Lower leg skin (tissue), 4 donors: Measurements from ENCODE around the gene MOB3A. TPM values are rescaled to one million over a fixed set of nuclear protein-coding genes. Genes with fewer than 3 reads are reported as not detected.

Experiments used
- DNase-seq, 2 donors: peaks; one replicate each; pipeline ENCODE4 v3.0.0-alpha.2; 2019; ENCODE audit warnings: low spot score in 2 of 2
- H3K4me3 ChIP-seq: fragments of 200-600 bp; sonication (generic); 2 replicates; pipeline ENCODE4 v1.5.1; 2017; ENCODE audit warnings: mild to moderate bottlenecking, low read depth; ENCODE audit not compliant: poor library complexity, severe bottlenecking
- CTCF ChIP-seq, 3 donors: fragments of 450-650 bp; IDR thresholded peaks; one replicate each; pipeline ENCODE4 v1.5.1; 2016; ENCODE audit warnings: antibody characterized with exemption in 3 of 3, mild to moderate bottlenecking in 3 of 3, moderate library complexity in 2 of 3
- POLR2A ChIP-seq, 2 donors: fragments of 450-650 bp; IDR thresholded peaks; one replicate each; pipeline ENCODE4 v1.6.1; 2016 to 2017; ENCODE audit warnings: antibody characterized with exemption in 2 of 2, mild to moderate bottlenecking in 1 of 2, moderate library complexity in 1 of 2
- WGBS, 2 donors: methylation state at CpG; one replicate each; pipeline ENCODE4 v1.1.5; 2018; 5-methylcytosine and 5-hydroxymethylcytosine counted together
- intact Hi-C: fragments of 100-400 bp; cut with DNase I; formaldehyde crosslinking; loops from one replicate; pipeline ENCODE4 v1.15.0; 2023; ENCODE audit warnings: low total_unique reads
- total RNA-seq, 4 donors: library from RNA; depleted of rRNA; stranded (reverse); fragments of >200 nt; gene quantifications; one replicate each; pipeline ENCODE4 v1.1.0, GENCODE V29; 2016

MOB3A gene
- total RNA-seq, 4 donors from 2014 or later = 26.4 to 46.0 (median 34.5) TPM

GRCh38 chr19:2077833-2078619, 18.1 kb downstream of the MOB3A start:
- no peak for DNase-seq
- WGBS, 2 donors = 95 to 96% methylated on average over 27 to 43 of the region's 44 CpGs
- intact Hi-C loops = no loop called here
- H3K4me3 ChIP-seq = no peak overlapping the region
- TF ChIP-seq CTCF (IDR thresholded peaks at IDR 0.05) = no peak
- no peak for TF ChIP-seq POLR2A (IDR thresholded peaks at IDR 0.05)

- WGBS, 2 donors = 92 to 96% methylated on average over 7 of the region's 7 CpGs
- H3K4me3 ChIP-seq = no peak overlapping the region
- DNase-seq = no peak
- intact Hi-C loops = no loop called here
- no peak for TF ChIP-seq CTCF (IDR thresholded peaks at IDR 0.05)
- no peak for TF ChIP-seq POLR2A (IDR thresholded peaks at IDR 0.05)
These were observed 18.7 kb downstream of the MOB3A start for GRCh38 chr19:2077398-2077797.

- no peak for DNase-seq
- TF ChIP-seq CTCF (IDR thresholded peaks at IDR 0.05) = no peak
- no peak for TF ChIP-seq POLR2A (IDR thresholded peaks at IDR 0.05)
- 94 to 95% methylated on average over 32 of the region's 32 CpGs for WGBS, 2 donors
- no peak overlapping the region for H3K4me3 ChIP-seq
- intact Hi-C loops = no loop called here
These were observed 19.6 kb downstream of the MOB3A start for GRCh38 chr19:2076526-2076944.

- WGBS, 2 donors = 90 to 91% methylated on average over 23 to 32 of the region's 32 CpGs
- TF ChIP-seq POLR2A (IDR thresholded peaks at IDR 0.05) (no peak), CTCF (IDR thresholded peaks at IDR 0.05) (no peak)
- DNase-seq = no peak
- intact Hi-C loops = loop anchor here (5.0 kb wide), 2 partner anchors 56 to 146 kb away; partner anchors contain the start of gene BTBD2
- H3K4me3 ChIP-seq = no peak overlapping the region
These were observed 23.2 kb downstream of the MOB3A start for GRCh38 chr19:2072757-2073551.

GRCh38 chr19:2070986-2071673, 25.0 kb downstream of the MOB3A start:
- no peak overlapping the region for H3K4me3 ChIP-seq
- WGBS, 2 donors = 84 to 88% methylated on average over 18 to 19 of the region's 19 CpGs
- no peak for DNase-seq
- TF ChIP-seq POLR2A (IDR thresholded peaks at IDR 0.05) = no peak
- TF ChIP-seq CTCF (IDR thresholded peaks at IDR 0.05) = no peak
- intact Hi-C loops = loop anchor here (5.0 kb wide), 2 partner anchors 54 to 144 kb away; partner anchors contain the start of gene BTBD2
